Renal cortex interstitium (tissue), 11 donors: Measurements from ENCODE around the gene STARD10. TPM values are rescaled to one million over a fixed set of nuclear protein-coding genes. Genes with fewer than 3 reads are reported as not detected.

Experiments used
- DNase-seq, 11 donors: peaks; one replicate each; pipeline ENCODE4 v3.0.0-alpha.2; 2013; ENCODE audit warnings: low read depth in 9 of 11, low spot score in 4 of 11; ENCODE audit errors: extremely low read depth in 1 of 11
- polyA plus RNA-seq, 3 donors: library from polyadenylated mRNA; unstranded; fragments of 120-200 nt; gene quantifications; one replicate each; pipeline ENCODE4 v1.2.1, GENCODE V29; 2013; ENCODE audit not compliant: insufficient read length in 3 of 3

STARD10 gene
- polyA plus RNA-seq, 3 donors = 60.0 to 85.1 (median 80.7) TPM

- DNase-seq = no peak
Observed at GRCh38 chr11:72724021-72724551, 69.8 kb downstream of the STARD10 start.

- DNase-seq = no peak
Observed at GRCh38 chr11:72723508-72723907, 70.3 kb downstream of the STARD10 start.

- peak in 10 of 11 donors; percentile 75 to 91 (median 86) for DNase-seq
Observed at GRCh38 chr11:72722050-72722748, 71.6 kb downstream of the STARD10 start.

- peak in 3 of 11 donors; percentile 16 to 36 (median 25) for DNase-seq
Observed at GRCh38 chr11:72721689-72722049, 72.2 kb downstream of the STARD10 start.

- DNase-seq = no peak
Observed at GRCh38 chr11:72721276-72721675, 72.6 kb downstream of the STARD10 start.

GRCh38 chr11:72720784-72721183, 73.1 kb downstream of the STARD10 start:
- no peak for DNase-seq

GRCh38 chr11:72720047-72720446, 73.8 kb downstream of the STARD10 start:
- DNase-seq = no peak

- no peak for DNase-seq
Observed at GRCh38 chr11:72719551-72719950, 74.3 kb downstream of the STARD10 start.

GRCh38 chr11:72719144-72719543, 74.7 kb downstream of the STARD10 start:
- DNase-seq = no peak

GRCh38 chr11:72718101-72718501, 75.7 kb downstream of the STARD10 start:
- DNase-seq = no peak

GRCh38 chr11:72716788-72717435, 76.9 kb downstream of the STARD10 start:
- DNase-seq = no peak

GRCh38 chr11:72716290-72716689, 77.6 kb downstream of the STARD10 start:
- DNase-seq = peak in 1 of 11 donors; percentile 46

GRCh38 chr11:72712841-72713240, 81.0 kb downstream of the STARD10 start:
- no peak for DNase-seq

- DNase-seq = no peak
Observed at GRCh38 chr11:72712168-72712751, 81.6 kb downstream of the STARD10 start.

GRCh38 chr11:72711141-72711540, 82.7 kb downstream of the STARD10 start:
- no peak for DNase-seq

GRCh38 chr11:72710278-72710677, 83.6 kb downstream of the STARD10 start:
- no peak for DNase-seq

GRCh38 chr11:72709478-72710238, 84.2 kb downstream of the STARD10 start:
- DNase-seq = no peak

- DNase-seq = no peak
Observed at GRCh38 chr11:72707032-72707431, 86.8 kb downstream of the STARD10 start.

GRCh38 chr11:72706579-72706978, 87.3 kb downstream of the STARD10 start:
- no peak for DNase-seq
